ENCODE measurements around the gene PRR14L.

The PRR14L gene

DNA sequence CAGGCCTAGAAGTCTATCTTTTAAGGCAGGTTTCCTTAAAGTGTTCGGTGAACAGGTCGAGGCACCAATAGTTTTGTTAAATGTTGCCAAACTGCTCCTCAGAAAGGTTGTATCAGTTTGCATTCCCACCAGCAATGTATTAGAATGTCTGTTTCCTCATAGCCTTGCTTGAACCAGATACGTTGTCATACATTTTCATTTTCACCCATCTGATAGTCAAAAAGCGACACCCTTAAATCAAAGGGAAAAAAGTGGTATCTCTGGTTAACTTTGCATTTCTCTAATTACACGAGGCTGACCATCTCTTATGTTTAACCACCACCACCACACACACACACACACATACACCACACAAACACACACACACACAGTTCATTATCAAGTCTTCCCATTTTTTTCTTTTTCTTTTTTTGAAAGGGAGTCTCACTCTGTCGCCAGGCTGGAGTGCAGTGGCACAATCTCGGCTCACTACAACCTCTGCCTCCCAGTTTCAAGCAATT, 16.3 kb downstream of the PRR14L start:
- no peak overlapping the region for H3K4me3 ChIP-seq (replicated peaks in 1 of 2; ENCODE audit: low read depth in 2 of 2, low read length in 2 of 2)
- TF ChIP-seq, protein P1, sequence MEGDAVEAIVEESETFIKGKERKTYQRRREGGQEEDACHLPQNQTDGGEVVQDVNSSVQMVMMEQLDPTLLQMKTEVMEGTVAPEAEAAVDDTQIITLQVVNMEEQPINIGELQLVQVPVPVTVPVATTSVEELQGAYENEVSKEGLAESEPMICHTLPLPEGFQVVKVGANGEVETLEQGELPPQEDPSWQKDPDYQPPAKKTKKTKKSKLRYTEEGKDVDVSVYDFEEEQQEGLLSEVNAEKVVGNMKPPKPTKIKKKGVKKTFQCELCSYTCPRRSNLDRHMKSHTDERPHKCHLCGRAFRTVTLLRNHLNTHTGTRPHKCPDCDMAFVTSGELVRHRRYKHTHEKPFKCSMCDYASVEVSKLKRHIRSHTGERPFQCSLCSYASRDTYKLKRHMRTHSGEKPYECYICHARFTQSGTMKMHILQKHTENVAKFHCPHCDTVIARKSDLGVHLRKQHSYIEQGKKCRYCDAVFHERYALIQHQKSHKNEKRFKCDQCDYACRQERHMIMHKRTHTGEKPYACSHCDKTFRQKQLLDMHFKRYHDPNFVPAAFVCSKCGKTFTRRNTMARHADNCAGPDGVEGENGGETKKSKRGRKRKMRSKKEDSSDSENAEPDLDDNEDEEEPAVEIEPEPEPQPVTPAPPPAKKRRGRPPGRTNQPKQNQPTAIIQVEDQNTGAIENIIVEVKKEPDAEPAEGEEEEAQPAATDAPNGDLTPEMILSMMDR (IDR thresholded peaks at IDR 0.05; ENCODE audit: low read depth, low read length): no peak
- DNase-seq (ENCODE audit: low read depth in 2 of 2): no peak

DNA sequence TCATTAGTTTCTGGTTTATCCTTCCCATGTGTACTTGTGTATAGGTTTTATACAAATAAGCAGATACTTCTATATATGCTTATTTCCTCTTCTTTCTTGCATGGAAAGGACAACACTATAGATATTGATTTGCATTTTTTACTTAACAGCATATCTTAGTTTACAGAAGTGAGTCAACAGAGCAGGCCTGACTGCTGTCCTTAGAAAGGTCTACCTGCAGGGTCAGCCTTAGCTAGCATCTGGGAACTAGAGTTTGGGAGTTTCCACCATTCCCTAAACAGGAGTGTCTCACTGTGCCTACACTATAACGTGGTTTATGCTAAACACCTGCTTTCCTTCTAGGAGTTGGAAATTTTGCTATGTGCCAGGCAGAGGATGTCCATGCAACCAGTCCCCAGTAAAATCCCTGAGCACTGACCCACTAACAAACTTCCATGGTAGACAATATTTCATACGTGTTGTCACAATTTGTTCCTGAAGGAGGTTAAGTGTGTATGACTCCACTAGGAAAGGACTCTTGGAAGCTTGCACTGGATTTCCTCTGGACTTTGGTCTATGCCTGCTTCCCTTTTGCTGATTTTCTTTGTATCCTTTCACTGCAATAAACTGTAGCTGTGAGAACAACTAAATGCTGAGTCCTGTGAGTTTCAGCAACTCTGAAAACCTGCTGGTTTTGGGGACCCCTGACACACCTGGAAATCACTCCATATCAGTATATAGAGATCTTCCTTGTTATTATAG, 17.7 kb downstream of the PRR14L start:
- no peak for DNase-seq (ENCODE audit: low read depth in 2 of 2)
- H3K4me3 ChIP-seq (replicated peaks in 1 of 2; ENCODE audit: low read depth in 2 of 2, low read length in 2 of 2): no peak overlapping the region
- TF ChIP-seq, protein P1 (IDR thresholded peaks at IDR 0.05; ENCODE audit: low read depth, low read length): no peak

DNA sequence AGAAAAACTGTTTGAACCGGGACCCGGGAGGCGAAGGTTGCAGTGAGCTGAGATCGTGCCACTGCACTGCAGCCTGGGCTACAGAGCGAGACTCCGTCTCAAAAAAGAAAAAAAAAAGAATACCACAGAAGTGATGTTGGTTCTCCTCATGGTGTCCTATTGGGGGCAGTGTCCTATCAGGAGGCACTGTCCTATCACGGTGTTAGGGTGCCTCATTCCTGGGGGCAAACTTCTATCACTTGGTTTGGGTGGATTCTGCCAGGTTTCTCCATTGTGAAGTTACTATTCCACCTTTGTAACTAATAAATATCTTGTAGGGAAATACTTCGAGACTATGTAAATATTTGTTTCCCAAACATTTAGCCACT, 19.6 kb downstream of the PRR14L start:
- TF ChIP-seq, protein P1 (IDR thresholded peaks at IDR 0.05; ENCODE audit: low read depth, low read length): no peak
- no peak overlapping the region for H3K4me3 ChIP-seq (replicated peaks in 1 of 2; ENCODE audit: low read depth in 2 of 2, low read length in 2 of 2)
- DNase-seq (ENCODE audit: low read depth in 2 of 2): no peak

DNA sequence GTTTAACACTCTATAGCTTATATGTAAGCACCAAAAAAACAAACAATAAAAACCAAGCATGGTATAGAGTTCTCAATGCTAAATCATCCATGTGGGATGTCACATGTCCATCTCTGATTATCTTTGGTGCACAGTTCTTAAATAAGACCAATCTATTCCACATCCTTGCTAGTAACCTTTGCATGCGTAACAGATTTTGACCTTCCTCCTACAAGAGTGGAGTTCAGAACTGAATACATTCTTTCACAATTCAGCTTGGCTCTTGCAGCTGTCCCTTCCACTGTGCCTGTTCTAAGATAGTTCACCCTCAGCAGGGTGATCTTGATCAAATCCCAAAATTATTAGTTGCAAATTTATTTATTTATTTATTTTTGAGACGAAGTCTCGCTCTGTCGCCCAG, 21.1 kb downstream of the PRR14L start:
- no peak for DNase-seq (ENCODE audit: low read depth in 2 of 2)
- TF ChIP-seq, protein P1 (IDR thresholded peaks at IDR 0.05; ENCODE audit: low read depth, low read length): no peak
- H3K4me3 ChIP-seq (replicated peaks in 1 of 2; ENCODE audit: low read depth in 2 of 2, low read length in 2 of 2): no peak overlapping the region

DNA sequence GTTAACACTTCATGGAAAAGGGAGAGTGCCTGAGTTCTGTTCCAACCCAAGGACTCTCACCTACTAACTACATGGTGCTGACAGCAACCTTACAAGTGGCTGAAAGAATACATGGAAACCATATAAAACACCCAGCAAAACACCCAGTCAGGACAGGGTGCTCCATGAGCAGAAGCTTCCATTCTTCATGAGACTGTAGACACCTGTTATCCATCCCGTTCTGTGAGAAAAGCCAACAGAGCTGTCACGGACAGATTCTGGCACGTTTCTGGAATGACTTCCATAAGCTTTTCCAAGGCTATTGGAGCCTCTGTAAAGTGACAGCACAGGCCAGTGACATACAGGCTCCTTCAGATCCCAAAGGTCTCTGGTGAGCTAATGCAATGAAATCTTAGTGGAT, 23.2 kb downstream of the PRR14L start:
- no peak overlapping the region for H3K4me3 ChIP-seq (replicated peaks in 1 of 2; ENCODE audit: low read depth in 2 of 2, low read length in 2 of 2)
- no peak for DNase-seq (ENCODE audit: low read depth in 2 of 2)
- TF ChIP-seq, protein P1 (IDR thresholded peaks at IDR 0.05; ENCODE audit: low read depth, low read length): no peak

DNA sequence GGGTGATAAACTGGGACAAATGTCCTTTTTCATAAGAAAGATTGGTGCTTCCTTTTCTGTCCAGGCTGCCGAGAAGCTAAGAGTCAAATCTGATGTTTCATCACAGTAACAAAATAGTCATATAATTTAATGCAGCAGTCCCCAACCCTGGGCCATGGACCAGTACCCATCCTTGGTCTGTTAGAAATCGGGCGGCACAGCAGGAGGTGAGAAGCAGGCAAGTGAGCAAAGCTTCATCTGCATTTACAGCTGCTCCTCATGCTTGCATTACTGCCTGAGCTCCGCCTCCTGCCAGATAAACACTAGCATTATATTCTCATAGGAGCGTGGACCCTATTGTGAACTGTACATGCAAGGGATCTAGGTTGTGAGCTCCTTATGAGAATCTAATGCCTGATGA, 26.2 kb downstream of the PRR14L start:
- TF ChIP-seq, protein P1 (IDR thresholded peaks at IDR 0.05; ENCODE audit: low read depth, low read length): no peak
- H3K4me3 ChIP-seq (replicated peaks in 1 of 2; ENCODE audit: low read depth in 2 of 2, low read length in 2 of 2): no peak overlapping the region
- DNase-seq (ENCODE audit: low read depth in 2 of 2): no peak

Data from cardiac fibroblast (primary cell).